Ishikawa (cell line): ENCODE results near the gene CIT.

Experiments used
- CEBPB ChIP-seq: IDR thresholded peaks from 2 replicates; pipeline ENCODE4 v1.6.1; 2012
- CREB1 ChIP-seq: IDR thresholded peaks from 2 replicates; pipeline ENCODE4 v1.6.1; 2012; ENCODE audit warnings: low read depth
- EGR1 ChIP-seq: IDR thresholded peaks from 2 replicates; pipeline ENCODE4 v1.6.1; 2012
- EP300 ChIP-seq: IDR thresholded peaks from 2 replicates; pipeline ENCODE4 v1.6.1; 2012; ENCODE audit warnings: borderline replicate concordance
- FOXM1 ChIP-seq: IDR thresholded peaks from 2 replicates; pipeline ENCODE4 v1.6.1; 2012; ENCODE audit warnings: low read depth, borderline replicate concordance
- NFIC ChIP-seq: IDR thresholded peaks from 2 replicates; pipeline ENCODE4 v1.6.1; 2012
- RAD21 ChIP-seq: IDR thresholded peaks from 2 replicates; pipeline ENCODE4 v1.6.1; 2012; ENCODE audit warnings: low read depth
- TAF1 ChIP-seq: IDR thresholded peaks from 2 replicates; pipeline ENCODE4 v1.6.1; 2012; ENCODE audit warnings: low read depth, mild to moderate bottlenecking
- TCF12 ChIP-seq: IDR thresholded peaks from 2 replicates; pipeline ENCODE4 v1.6.1; 2012; ENCODE audit warnings: low read depth
- TEAD4 ChIP-seq: IDR thresholded peaks from 2 replicates; pipeline ENCODE4 v1.6.1; 2012
- USF1 ChIP-seq: IDR thresholded peaks from 2 replicates; pipeline ENCODE4 v1.6.1; 2012
- YY1 ChIP-seq: IDR thresholded peaks from 2 replicates; pipeline ENCODE4 v1.6.1; 2012; ENCODE audit warnings: low read depth
- ZBTB7A ChIP-seq: IDR thresholded peaks from 2 replicates; pipeline ENCODE4 v1.6.1; 2012; ENCODE audit warnings: low read depth
- TF ChIP-seq, protein P1 (sequence below): IDR thresholded peaks from 2 replicates; pipeline ENCODE4 v1.6.1; 2012
- TF ChIP-seq, protein P2 (sequence below): IDR thresholded peaks from 2 replicates; pipeline ENCODE4 v1.6.1; 2012; ENCODE audit warnings: low read depth, mild to moderate bottlenecking

Gene CIT

GRCh38 chr12:119668324-119668841 lies 208.7 kb downstream of the CIT start:
- TF ChIP-seq ZBTB7A (no peak), RAD21 (no peak), EP300 (no peak), TAF1 (no peak), TCF12 (no peak), NFIC (no peak), EGR1 (no peak), CEBPB (no peak), FOXM1 (no peak), TEAD4 (no peak)
- TF ChIP-seq, protein P1, sequence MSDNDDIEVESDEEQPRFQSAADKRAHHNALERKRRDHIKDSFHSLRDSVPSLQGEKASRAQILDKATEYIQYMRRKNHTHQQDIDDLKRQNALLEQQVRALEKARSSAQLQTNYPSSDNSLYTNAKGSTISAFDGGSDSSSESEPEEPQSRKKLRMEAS: no peak

DNA sequence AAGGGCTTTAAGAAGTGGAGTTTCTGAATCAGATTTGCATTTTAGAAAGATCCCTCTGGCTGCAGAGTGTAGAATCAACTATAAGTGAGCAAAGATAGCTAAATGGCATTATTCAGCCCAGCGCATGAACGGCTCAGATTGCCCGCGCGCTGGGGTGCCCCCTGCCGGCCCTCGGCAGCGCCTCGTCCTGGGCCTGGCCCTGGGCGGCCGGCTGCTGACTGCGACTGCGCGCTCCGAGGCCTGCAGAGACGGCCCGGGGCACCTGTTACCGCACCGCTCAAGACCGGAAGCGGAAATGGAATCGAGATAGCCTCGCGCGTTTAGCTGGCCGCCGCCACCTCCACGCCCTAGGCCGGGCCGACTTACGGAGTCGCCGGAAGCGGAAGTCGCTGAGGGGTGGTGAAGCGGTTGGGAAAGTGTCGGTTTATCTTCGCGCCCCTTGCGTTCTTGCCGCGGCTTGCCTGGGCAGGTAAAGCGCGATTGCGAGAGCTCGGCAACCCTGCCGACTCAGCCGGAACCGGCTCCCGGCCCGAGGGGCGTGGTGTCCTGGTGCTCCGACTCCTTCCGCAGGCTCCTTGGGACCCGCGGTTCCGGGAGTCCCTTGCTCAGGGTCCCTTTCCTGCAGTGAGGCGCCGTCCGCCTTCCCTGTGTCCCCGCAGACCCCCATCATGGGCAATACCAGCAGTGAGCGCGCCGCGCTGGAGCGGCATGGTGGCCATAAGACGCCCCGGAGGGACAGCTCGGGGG lies 209.4 kb downstream of the CIT start, which contains the start of gene PRKAB1:
PRKAB1 (plus strand) TSS at position 557 of the 747 bp plus-strand sequence; CDS start at position 669, 112 bp downstream.
- TF ChIP-seq EGR1 (no peak), NFIC (no peak), TAF1 (peak; percentile 60; the same call in 1 of the 2 replicates), TEAD4 (no peak), FOXM1 (no peak), USF1 (no peak), ZBTB7A (no peak), YY1 (peak; percentile 52; the same call in 1 of the 2 replicates), EP300 (no peak), CREB1 (no peak), CEBPB (peak; percentile 31; the same call in 1 of the 2 replicates), TCF12 (peak; percentile 51; the same call in 1 of the 2 replicates), RAD21 (peak; percentile 41; the same call in 1 of the 2 replicates)
- TF ChIP-seq, protein P2, sequence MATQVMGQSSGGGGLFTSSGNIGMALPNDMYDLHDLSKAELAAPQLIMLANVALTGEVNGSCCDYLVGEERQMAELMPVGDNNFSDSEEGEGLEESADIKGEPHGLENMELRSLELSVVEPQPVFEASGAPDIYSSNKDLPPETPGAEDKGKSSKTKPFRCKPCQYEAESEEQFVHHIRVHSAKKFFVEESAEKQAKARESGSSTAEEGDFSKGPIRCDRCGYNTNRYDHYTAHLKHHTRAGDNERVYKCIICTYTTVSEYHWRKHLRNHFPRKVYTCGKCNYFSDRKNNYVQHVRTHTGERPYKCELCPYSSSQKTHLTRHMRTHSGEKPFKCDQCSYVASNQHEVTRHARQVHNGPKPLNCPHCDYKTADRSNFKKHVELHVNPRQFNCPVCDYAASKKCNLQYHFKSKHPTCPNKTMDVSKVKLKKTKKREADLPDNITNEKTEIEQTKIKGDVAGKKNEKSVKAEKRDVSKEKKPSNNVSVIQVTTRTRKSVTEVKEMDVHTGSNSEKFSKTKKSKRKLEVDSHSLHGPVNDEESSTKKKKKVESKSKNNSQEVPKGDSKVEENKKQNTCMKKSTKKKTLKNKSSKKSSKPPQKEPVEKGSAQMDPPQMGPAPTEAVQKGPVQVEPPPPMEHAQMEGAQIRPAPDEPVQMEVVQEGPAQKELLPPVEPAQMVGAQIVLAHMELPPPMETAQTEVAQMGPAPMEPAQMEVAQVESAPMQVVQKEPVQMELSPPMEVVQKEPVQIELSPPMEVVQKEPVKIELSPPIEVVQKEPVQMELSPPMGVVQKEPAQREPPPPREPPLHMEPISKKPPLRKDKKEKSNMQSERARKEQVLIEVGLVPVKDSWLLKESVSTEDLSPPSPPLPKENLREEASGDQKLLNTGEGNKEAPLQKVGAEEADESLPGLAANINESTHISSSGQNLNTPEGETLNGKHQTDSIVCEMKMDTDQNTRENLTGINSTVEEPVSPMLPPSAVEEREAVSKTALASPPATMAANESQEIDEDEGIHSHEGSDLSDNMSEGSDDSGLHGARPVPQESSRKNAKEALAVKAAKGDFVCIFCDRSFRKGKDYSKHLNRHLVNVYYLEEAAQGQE: peak; percentile 21; the same call in 1 of the 2 replicates
- TF ChIP-seq, protein P1: peak; percentile 87

- no peak for TF ChIP-seq EP300
These were observed 210.1 kb downstream of the CIT start for GRCh38 chr12:119666900-119667576.

GRCh38 chr12:119666226-119666795 lies 210.8 kb downstream of the CIT start:
- no peak for TF ChIP-seq CEBPB
- TF ChIP-seq NFIC: no peak
- no peak for TF ChIP-seq EGR1
- no peak for TF ChIP-seq TAF1
- no peak for TF ChIP-seq CREB1
- TF ChIP-seq USF1: no peak
- TF ChIP-seq, protein P2: no peak
- TF ChIP-seq EP300: no peak

DNA sequence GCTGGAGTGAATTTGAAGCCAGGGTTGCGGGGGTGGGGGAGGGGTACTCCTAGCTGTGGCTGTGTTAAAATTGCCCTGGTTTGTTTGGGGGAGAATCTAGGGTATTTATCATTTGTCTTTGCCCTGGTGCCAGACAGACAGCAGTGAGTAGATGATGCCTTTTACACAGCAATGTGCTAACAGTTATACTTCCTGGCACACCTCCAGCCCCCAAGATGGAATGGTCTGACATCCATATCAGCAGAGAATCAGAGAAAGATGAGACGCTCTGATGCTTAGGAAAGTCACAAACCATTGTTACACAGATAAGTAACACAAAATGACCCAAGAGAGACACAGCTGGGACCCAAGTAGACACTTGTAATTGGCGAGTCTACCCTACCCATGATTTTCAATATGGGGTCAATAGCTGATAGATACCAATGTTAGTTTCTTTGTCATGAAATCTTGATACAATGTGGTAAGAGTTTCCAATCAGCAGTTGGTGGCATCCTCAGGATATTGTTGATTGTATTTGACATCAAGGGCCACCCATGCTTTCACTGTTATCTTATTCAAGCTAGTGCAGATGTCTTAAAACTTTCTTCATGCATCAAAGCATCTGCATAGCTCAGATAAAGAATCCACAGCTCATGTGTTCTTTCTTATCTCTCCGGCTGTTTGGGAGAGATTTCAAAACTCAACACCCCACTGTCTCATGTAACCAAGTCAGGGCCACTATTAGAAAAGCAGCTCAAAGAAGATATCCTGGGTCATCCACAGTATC lies 211.8 kb downstream of the CIT start:
- TF ChIP-seq TEAD4 (no peak), ZBTB7A (no peak), CEBPB (no peak), RAD21 (no peak), CREB1 (no peak), YY1 (no peak), NFIC (no peak), TCF12 (no peak), TAF1 (no peak), EGR1 (no peak), USF1 (no peak), FOXM1 (no peak), EP300 (no peak)
- TF ChIP-seq, protein P2: no peak
